ENCODE measurements around the gene C2CD5.

GRCh38 chr12:22536971-22537544, 7.3 kb downstream of the C2CD5 start:
- TF ChIP-seq RAD21 (IDR thresholded peaks at IDR 0.05; ENCODE audit: low read length) = no peak
- TF ChIP-seq, protein P1, sequence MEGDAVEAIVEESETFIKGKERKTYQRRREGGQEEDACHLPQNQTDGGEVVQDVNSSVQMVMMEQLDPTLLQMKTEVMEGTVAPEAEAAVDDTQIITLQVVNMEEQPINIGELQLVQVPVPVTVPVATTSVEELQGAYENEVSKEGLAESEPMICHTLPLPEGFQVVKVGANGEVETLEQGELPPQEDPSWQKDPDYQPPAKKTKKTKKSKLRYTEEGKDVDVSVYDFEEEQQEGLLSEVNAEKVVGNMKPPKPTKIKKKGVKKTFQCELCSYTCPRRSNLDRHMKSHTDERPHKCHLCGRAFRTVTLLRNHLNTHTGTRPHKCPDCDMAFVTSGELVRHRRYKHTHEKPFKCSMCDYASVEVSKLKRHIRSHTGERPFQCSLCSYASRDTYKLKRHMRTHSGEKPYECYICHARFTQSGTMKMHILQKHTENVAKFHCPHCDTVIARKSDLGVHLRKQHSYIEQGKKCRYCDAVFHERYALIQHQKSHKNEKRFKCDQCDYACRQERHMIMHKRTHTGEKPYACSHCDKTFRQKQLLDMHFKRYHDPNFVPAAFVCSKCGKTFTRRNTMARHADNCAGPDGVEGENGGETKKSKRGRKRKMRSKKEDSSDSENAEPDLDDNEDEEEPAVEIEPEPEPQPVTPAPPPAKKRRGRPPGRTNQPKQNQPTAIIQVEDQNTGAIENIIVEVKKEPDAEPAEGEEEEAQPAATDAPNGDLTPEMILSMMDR (conservative IDR thresholded peaks at IDR 0.05; ENCODE audit: low read depth, low read length) = no peak

Measured in IMR-90 (cell line).